Ovary (tissue), 9 donors: Measurements from ENCODE around the gene MUC5AC. TPM values are rescaled to one million over a fixed set of nuclear protein-coding genes. Genes with fewer than 3 reads are reported as not detected.
"Not testable (repeated sequence)": the region's sequence is repeated elsewhere in the genome, so short reads cannot be mapped to it uniquely, and the experiment has no call there.

Experiments
- DNase-seq, 5 donors: peaks; one replicate each; pipeline ENCODE4 v3.0.0-alpha.2; 2019 to 2020
- H3K27ac ChIP-seq, 2 donors: fragments of 200-600 bp; one replicate each; pipeline versions ENCODE4 v1.5.1 to v1.8.0; 2019 to 2022
- H3K27me3 ChIP-seq: fragments of 200-600 bp; one replicate; pipeline ENCODE4 v1.8.0; 2022
- H3K36me3 ChIP-seq: fragments of 200-600 bp; sonication (generic); one replicate; pipeline ENCODE4 v1.5.1; 2019
- H3K4me1 ChIP-seq: one replicate; pipeline ENCODE4 v1.8.1; 2013; ENCODE audit warnings: mild to moderate bottlenecking, moderate library complexity; ENCODE audit not compliant: insufficient read depth
- H3K4me3 ChIP-seq: fragments of 200-600 bp; sonication (generic); one replicate; pipeline ENCODE4 v1.5.1; 2017
- H3K9me3 ChIP-seq, 2 donors: fragments of 200-600 bp in 1 of 2; sonication (generic) in 1 of 2; one replicate each; pipeline versions ENCODE4 v1.5.1 to v1.8.1; 2013 to 2019; ENCODE audit warnings: mild to moderate bottlenecking in 1 of 2, moderate library complexity in 1 of 2
- CTCF ChIP-seq, 3 donors: fragments of 450-650 bp in 2 of 3; fragments of 200-600 bp in 1 of 3; IDR thresholded peaks; one replicate each; pipeline versions ENCODE4 v1.5.1 to v1.8.0; 2016 to 2022; ENCODE audit warnings: antibody characterized with exemption in 3 of 3, mild to moderate bottlenecking in 1 of 3
- EP300 ChIP-seq: sonication (generic); formaldehyde crosslinking; IDR thresholded peaks from one replicate; pipeline ENCODE4 v1.6.1; 2017; ENCODE audit warnings: antibody characterized with exemption
- POLR2A ChIP-seq: fragments of 450-650 bp; IDR thresholded peaks from one replicate; pipeline ENCODE4 v1.6.1; 2017; ENCODE audit warnings: antibody characterized with exemption, mild to moderate bottlenecking, moderate library complexity
- WGBS, 3 donors: extraction: QIAGEN DNeasy Blood & Tissue Kit in 1 of 3; methylation state at CpG; one replicate each; pipeline versions ENCODE4 v1.1.5 to v1.1.7; 2013 to 2017; 5-methylcytosine and 5-hydroxymethylcytosine counted together
- intact Hi-C, 4 donors: fragments of 100-400 bp; cut with DNase I; formaldehyde crosslinking; loops; one replicate each; pipeline versions ENCODE4 v1.11.0 to v1.15.1; 2022 to 2023
- polyA plus RNA-seq, 2 donors: library from polyadenylated mRNA; stranded (reverse); fragments of 200-250 nt in 1 of 2; fragments of 350-450 nt in 1 of 2; fragmentation: Illumina TruSeq in 1 of 2; extraction: RNeasy Lipid Tissue Mini Kit (QIAGEN cat#74804) in 1 of 2; gene quantifications; one replicate each; pipeline ENCODE4 v1.2.3, GENCODE V29; 2013 to 2014
- total RNA-seq, 7 donors: library from RNA; depleted of rRNA in 2 of 7; stranded (reverse); fragments of >200 nt in 2 of 7; fragmentation: NEBNext Ultra II Directional in 3 of 7; extraction: Animal tissue kit (Norgen Biotek cat#: 25700) in 3 of 7; gene quantifications; one replicate each; pipeline versions ENCODE4 v1.1.0 to v1.2.4, GENCODE V29; 2016 to 2023
- donor health status: DM: no; HTN: no; CAD: no; lungs with moderate emphysema.
- donor health status: DM: no; HTN: no; CAD: no.
- donor health status: Bipolar disorder and iron deficiency.
- donor health status: DM: yes; HTN: yes; CAD: no.
- donor health status: DM: no; HTN: no; CAD: no.
- donor health status: DM: yes; HTN: yes; CAD: no.

Gene MUC5AC
- total and polyA plus RNA-seq, 9 donors, result 0.03 TPM; not detected in 8

- Histone ChIP-seq H3K9me3 (no peaks in the 10 kb centered on the region), H3K27ac (no peak overlapping the region), H3K4me1 (no peaks in the 10 kb centered on the region), H3K36me3 (no peaks in the 10 kb centered on the region), H3K4me3 (no peak overlapping the region), H3K27me3 (no peaks in the 10 kb centered on the region)
- intact Hi-C loops, result no loop called here
- DNase-seq, result peak in 1 of 5 donors; percentile 1
- 72 to 75% (median 75%) methylated on average over 21 of the region's 21 CpGs for WGBS, 3 donors
- TF ChIP-seq EP300 (no peak), CTCF (IDR thresholded peaks at IDR 0.05) (no peak), POLR2A (no peak)
Measured at GRCh38 chr11:1162138-1162475, 4.4 kb downstream of the MUC5AC start.

- intact Hi-C loops, result no loop called here
- no peaks in the 10 kb centered on the region for H3K27me3 ChIP-seq
- H3K36me3 ChIP-seq, result no peaks in the 10 kb centered on the region
- TF ChIP-seq CTCF (IDR thresholded peaks at IDR 0.05) (no peak), EP300 (no peak), POLR2A (no peak)
- H3K27ac ChIP-seq, result no peak overlapping the region
- 81 to 89% (median 84%) methylated on average over 26 to 28 of the region's 28 CpGs for WGBS, 3 donors
- H3K4me3 ChIP-seq, result no peak overlapping the region
- H3K9me3 ChIP-seq, result no peaks in the 10 kb centered on the region
- no peaks in the 10 kb centered on the region for H3K4me1 ChIP-seq
- peak in 2 of 5 donors; percentile 7 to 17 for DNase-seq
Measured at GRCh38 chr11:1162491-1163311, 4.9 kb downstream of the MUC5AC start.

- Histone ChIP-seq H3K36me3 (no peaks in the 10 kb centered on the region), H3K27ac (no peak overlapping the region), H3K9me3 (no peaks in the 10 kb centered on the region), H3K27me3 (no peaks in the 10 kb centered on the region), H3K4me3 (no peak overlapping the region), H3K4me1 (no peaks in the 10 kb centered on the region)
- no peak for TF ChIP-seq CTCF (IDR thresholded peaks at IDR 0.05)
- TF ChIP-seq POLR2A, result no peak
- 66 to 86% (median 71%) methylated on average over 7 to 13 of the region's 13 CpGs for WGBS, 3 donors
- intact Hi-C loops, result no loop called here
- peak in 2 of 5 donors; percentile 5 to 12 for DNase-seq
Measured at GRCh38 chr11:1163321-1163910, 5.7 kb downstream of the MUC5AC start.

- peak in 1 of 5 donors; percentile 5 for DNase-seq
- 55 to 68% (median 57%) methylated on average over 26 to 28 of the region's 28 CpGs for WGBS, 3 donors
Measured at GRCh38 chr11:1163911-1164735, 6.4 kb downstream of the MUC5AC start.

GRCh38 chr11:1164779-1165255, 7.1 kb downstream of the MUC5AC start:
- H3K9me3 ChIP-seq, H3K36me3 ChIP-seq, intact Hi-C loops, DNase-seq, H3K27ac ChIP-seq, H3K27me3 ChIP-seq, H3K4me1 ChIP-seq, H3K4me3 ChIP-seq: not testable (repeated sequence)
- WGBS, 3 donors, result 31 to 70% (median 66%) methylated on average over 2 to 10 of the region's 10 CpGs

More at GRCh38 chr11:1163911-1164735, 6.4 kb downstream of the MUC5AC start:
- Histone ChIP-seq H3K4me1 (no peaks in the 10 kb centered on the region), H3K4me3 (no peak overlapping the region), H3K9me3 (no peaks in the 10 kb centered on the region), H3K27ac (no peak overlapping the region), H3K27me3 (no peaks in the 10 kb centered on the region), H3K36me3 (no peaks in the 10 kb centered on the region)
- no peak for TF ChIP-seq EP300
- TF ChIP-seq CTCF (IDR thresholded peaks at IDR 0.05), result no peak
- no peak for TF ChIP-seq POLR2A
- intact Hi-C loops, result no loop called here
